HG02798 (cell line): ENCODE results near the gene IVNS1ABP.
A peak's percentile ranks its signal among the peaks of the same experiment; 100 is the strongest.

Source experiments
- ATAC-seq: cut with Tn5 transposase; IDR thresholded peaks from one replicate; pipeline ENCODE4 v1.9.1; 2021; ENCODE audit warnings: mild to moderate bottlenecking; ENCODE audit not compliant: unreplicated experiment, poor library complexity

The IVNS1ABP gene

GRCh38 chr1:185317034-185317885 lies at the start of gene IVNS1ABP:
Gene IVNS1ABP, minus strand, starts transcription at chr1:185317243. Its CDS starts 7,750 bp downstream, at chr1:185309493.
- peak; percentile 80 for ATAC-seq

GRCh38 chr1:185365951-185366350 lies 48.9 kb upstream of the IVNS1ABP start:
- no peak for ATAC-seq

GRCh38 chr1:185364528-185364927 lies 47.5 kb upstream of the IVNS1ABP start:
- ATAC-seq = peak; percentile 60

GRCh38 chr1:185363205-185363604 lies 46.2 kb upstream of the IVNS1ABP start:
- no peak for ATAC-seq

- ATAC-seq = no peak
Observed at GRCh38 chr1:185360714-185361113, 43.7 kb upstream of the IVNS1ABP start.

GRCh38 chr1:185358957-185359356 lies 41.9 kb upstream of the IVNS1ABP start:
- ATAC-seq = no peak

GRCh38 chr1:185355947-185356346 lies 38.9 kb upstream of the IVNS1ABP start:
- no peak for ATAC-seq

GRCh38 chr1:185353124-185353523 lies 36.1 kb upstream of the IVNS1ABP start:
- no peak for ATAC-seq

- no peak for ATAC-seq
Observed at GRCh38 chr1:185351734-185352466, 34.9 kb upstream of the IVNS1ABP start.

GRCh38 chr1:185350027-185350442 lies 33.0 kb upstream of the IVNS1ABP start:
- ATAC-seq = no peak

- no peak for ATAC-seq
Observed at GRCh38 chr1:185349556-185349955, 32.5 kb upstream of the IVNS1ABP start.

GRCh38 chr1:185348985-185349384 lies 31.9 kb upstream of the IVNS1ABP start:
- no peak for ATAC-seq

- ATAC-seq = no peak
Observed at GRCh38 chr1:185348296-185348695, 31.3 kb upstream of the IVNS1ABP start.

GRCh38 chr1:185345913-185346720 lies 29.1 kb upstream of the IVNS1ABP start:
- peak; percentile 53 for ATAC-seq

GRCh38 chr1:185343306-185343705 lies 26.3 kb upstream of the IVNS1ABP start:
- no peak for ATAC-seq

GRCh38 chr1:185342672-185343259 lies 25.7 kb upstream of the IVNS1ABP start:
- no peak for ATAC-seq

- no peak for ATAC-seq
Observed at GRCh38 chr1:185342017-185342416, 25.0 kb upstream of the IVNS1ABP start.

- no peak for ATAC-seq
Observed at GRCh38 chr1:185341196-185341781, 24.2 kb upstream of the IVNS1ABP start.

GRCh38 chr1:185338719-185339622 lies 21.9 kb upstream of the IVNS1ABP start:
- peak; percentile 97 for ATAC-seq
